NCI-H1092 treated with DMSO at 0.1 percent for 48 hours (cell line): ENCODE results near the gene KCMF1.

Experiments
- DNase-seq: peaks from one replicate; lab custom pipeline; 2025; lab: John Stamatoyannopoulos, UW

Gene KCMF1

GRCh38 chr2:84956334-84957297 is 14.3 kb upstream of the KCMF1 start:
- no peak for DNase-seq

GRCh38 chr2:84957771-84958134 is 13.2 kb upstream of the KCMF1 start:
- DNase-seq, result no peak

GRCh38 chr2:84958135-84959059 is 12.6 kb upstream of the KCMF1 start:
- DNase-seq, result peak; percentile 17

GRCh38 chr2:84959095-84959565 is 11.8 kb upstream of the KCMF1 start:
- no peak for DNase-seq

GRCh38 chr2:84959566-84960506 is 11.1 kb upstream of the KCMF1 start:
- DNase-seq, result peak; percentile 7

GRCh38 chr2:84962917-84963316 is 8.0 kb upstream of the KCMF1 start:
- DNase-seq, result no peak

GRCh38 chr2:84963323-84963691 is 7.7 kb upstream of the KCMF1 start:
- no peak for DNase-seq

GRCh38 chr2:84963692-84964405 is 7.1 kb upstream of the KCMF1 start:
- no peak for DNase-seq

GRCh38 chr2:84964406-84965191 is 6.4 kb upstream of the KCMF1 start:
- no peak for DNase-seq

GRCh38 chr2:84965192-84965516 is 5.8 kb upstream of the KCMF1 start:
- no peak for DNase-seq

- no peak for DNase-seq
Observed at GRCh38 chr2:84965827-84966226, 5.1 kb upstream of the KCMF1 start.

- DNase-seq, result no peak
Observed at GRCh38 chr2:84966731-84967130, 4.2 kb upstream of the KCMF1 start.

- no peak for DNase-seq
Observed at GRCh38 chr2:84969511-84970209, 1.3 kb upstream of the KCMF1 start.

GRCh38 chr2:84970210-84970867 is 622 bp upstream of the KCMF1 start:
- peak; percentile 53 for DNase-seq

- peak; percentile 20 for DNase-seq
Observed at GRCh38 chr2:84971510-84972206, 697 bp downstream of the KCMF1 start.

GRCh38 chr2:84972207-84972783 is 1.3 kb downstream of the KCMF1 start:
- DNase-seq, result no peak

GRCh38 chr2:84972932-84973331 is 2.0 kb downstream of the KCMF1 start:
- no peak for DNase-seq
